Measurements from ENCODE around the gene ESR2.

ESR2 gene

GRCh38 chr14:64110802-64111201, 183.4 kb downstream of the ESR2 start:
- DNase-seq (ENCODE audit: extremely low read depth, insufficient read length): no peak
- no peak overlapping the region for H3K4me3 ChIP-seq (replicated peaks; ENCODE audit: low read depth, low read length)
- H3K27me3 ChIP-seq (replicated peaks; ENCODE audit: control insufficient read depth, insufficient read depth, low read length): no peaks in the 10 kb centered on the region
- peaks cover 8% of the 10 kb centered on the region for H3K36me3 ChIP-seq (ENCODE audit: control insufficient read depth, insufficient read depth, low read length)
- no peak for TF ChIP-seq CTCF (IDR thresholded peaks at IDR 0.05; ENCODE audit: insufficient read depth, low read length, poor library complexity, severe bottlenecking)

GRCh38 chr14:64109819-64110554, 184.2 kb downstream of the ESR2 start:
- DNase-seq (ENCODE audit: extremely low read depth, insufficient read length): no peak
- H3K27me3 ChIP-seq (replicated peaks; ENCODE audit: control insufficient read depth, insufficient read depth, low read length): no peaks in the 10 kb centered on the region
- peaks cover 7% of the 10 kb centered on the region for H3K36me3 ChIP-seq (ENCODE audit: control insufficient read depth, insufficient read depth, low read length)
- no peak for TF ChIP-seq CTCF (IDR thresholded peaks at IDR 0.05; ENCODE audit: insufficient read depth, low read length, poor library complexity, severe bottlenecking)
- no peak overlapping the region for H3K4me3 ChIP-seq (replicated peaks; ENCODE audit: low read depth, low read length)

GRCh38 chr14:64107438-64107837, 186.7 kb downstream of the ESR2 start:
- DNase-seq (ENCODE audit: extremely low read depth, insufficient read length): no peak
- Histone ChIP-seq H3K4me3 (replicated peaks; ENCODE audit: low read depth, low read length) (no peak overlapping the region), H3K36me3 (ENCODE audit: control insufficient read depth, insufficient read depth, low read length) (no peaks in the 10 kb centered on the region; the same call in none of the 2 replicates), H3K27me3 (replicated peaks; ENCODE audit: control insufficient read depth, insufficient read depth, low read length) (no peaks in the 10 kb centered on the region)
- no peak for TF ChIP-seq CTCF (IDR thresholded peaks at IDR 0.05; ENCODE audit: insufficient read depth, low read length, poor library complexity, severe bottlenecking)

DNA sequence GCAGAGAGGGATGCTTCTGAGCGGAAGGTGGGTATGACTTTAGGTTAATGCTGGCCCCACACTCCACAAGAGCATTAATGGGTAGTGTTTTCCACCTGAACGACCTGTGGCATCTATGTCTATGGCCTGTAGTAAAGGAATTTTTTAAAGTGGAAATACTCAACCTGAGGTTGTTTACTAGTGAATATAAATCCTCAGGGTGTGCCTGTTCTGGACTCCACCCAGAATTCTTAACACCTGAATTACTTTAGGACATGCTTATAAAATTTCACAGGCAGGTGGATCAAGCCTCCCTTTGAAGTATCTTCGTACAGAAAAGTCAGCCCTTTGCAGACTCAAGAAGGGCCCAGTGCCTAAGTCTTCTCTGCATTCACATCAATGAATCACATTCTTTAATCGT, 196.1 kb downstream of the ESR2 start:
- H3K4me3 ChIP-seq (replicated peaks; ENCODE audit: low read depth, low read length): no peak overlapping the region
- H3K36me3 ChIP-seq (ENCODE audit: control insufficient read depth, insufficient read depth, low read length): no peaks in the 10 kb centered on the region; the same call in 1 of the 2 replicates
- no peaks in the 10 kb centered on the region for H3K27me3 ChIP-seq (replicated peaks; ENCODE audit: control insufficient read depth, insufficient read depth, low read length)
- TF ChIP-seq CTCF (IDR thresholded peaks at IDR 0.05; ENCODE audit: insufficient read depth, low read length, poor library complexity, severe bottlenecking): no peak
- no peak for DNase-seq (ENCODE audit: extremely low read depth, insufficient read length)

DNA sequence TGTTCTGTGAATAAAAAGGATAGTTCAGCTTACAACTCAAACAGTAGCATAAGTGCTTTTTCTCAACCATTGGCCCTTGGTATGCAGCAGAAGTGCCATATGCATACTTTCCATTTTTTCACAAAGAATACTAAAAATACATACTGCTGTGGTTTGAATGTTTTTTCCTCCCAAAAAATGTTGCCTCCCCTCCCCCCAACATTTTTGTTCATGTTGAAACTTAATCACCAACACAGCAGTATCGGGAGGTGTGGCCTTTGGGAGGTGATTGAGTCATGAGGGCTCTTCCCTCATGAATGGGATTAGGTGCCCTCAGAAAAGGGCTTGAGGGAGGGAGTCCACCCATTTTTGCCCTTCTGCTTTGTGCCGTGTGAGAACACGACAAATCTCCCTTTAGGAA, 198.6 kb downstream of the ESR2 start:
- no peak for TF ChIP-seq CTCF (IDR thresholded peaks at IDR 0.05; ENCODE audit: insufficient read depth, low read length, poor library complexity, severe bottlenecking)
- H3K4me3 ChIP-seq (replicated peaks; ENCODE audit: low read depth, low read length): no peak overlapping the region
- DNase-seq (ENCODE audit: extremely low read depth, insufficient read length): no peak
- no peaks in the 10 kb centered on the region for H3K27me3 ChIP-seq (replicated peaks; ENCODE audit: control insufficient read depth, insufficient read depth, low read length)
- no peaks in the 10 kb centered on the region; the same call in 1 of the 2 replicates for H3K36me3 ChIP-seq (ENCODE audit: control insufficient read depth, insufficient read depth, low read length)

Data from GM06990 (cell line).